Umbilical cord (tissue), 2 donors: Measurements from ENCODE around the gene PRKACB. TPM values are rescaled to one million over a fixed set of nuclear protein-coding genes. Genes with fewer than 3 reads are reported as not detected.
"Not testable (repeated sequence)": the region's sequence is repeated elsewhere in the genome, so short reads cannot be mapped to it uniquely, and the experiment has no call there.

Experiments used
- DNase-seq: peaks from one replicate; pipeline ENCODE4 v3.0.0-alpha.2; 2015; ENCODE audit warnings: low spot score
- total RNA-seq: library from RNA; depleted of rRNA; stranded (reverse); fragments of >200 nt; gene quantifications from one replicate; pipeline ENCODE4 v1.2.3, GENCODE V29; 2014; ENCODE audit warnings: low replicate concordance; ENCODE audit not compliant: insufficient read depth

PRKACB gene
- total RNA-seq, 1 donor from 2014 or later: 38.8 TPM

DNA sequence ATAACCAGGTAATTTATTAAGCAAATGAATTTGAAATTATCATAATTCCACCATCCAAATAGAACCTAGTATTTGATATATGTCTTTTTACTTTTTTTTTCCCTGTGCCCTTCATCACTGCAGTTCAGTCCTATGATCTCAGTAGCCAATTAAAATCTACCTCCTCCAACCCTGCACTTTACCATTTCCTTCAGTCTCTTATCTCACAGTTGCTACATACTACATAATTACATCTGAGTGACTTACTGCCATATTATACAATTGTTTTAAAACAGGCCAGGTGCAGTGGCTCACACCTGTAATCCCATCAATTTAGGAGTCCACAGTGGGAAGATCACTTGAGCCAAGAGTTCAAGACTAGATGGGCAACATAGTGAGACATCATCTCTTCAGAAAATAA, 73.2 kb downstream of the PRKACB start:
- DNase-seq: no peak

DNA sequence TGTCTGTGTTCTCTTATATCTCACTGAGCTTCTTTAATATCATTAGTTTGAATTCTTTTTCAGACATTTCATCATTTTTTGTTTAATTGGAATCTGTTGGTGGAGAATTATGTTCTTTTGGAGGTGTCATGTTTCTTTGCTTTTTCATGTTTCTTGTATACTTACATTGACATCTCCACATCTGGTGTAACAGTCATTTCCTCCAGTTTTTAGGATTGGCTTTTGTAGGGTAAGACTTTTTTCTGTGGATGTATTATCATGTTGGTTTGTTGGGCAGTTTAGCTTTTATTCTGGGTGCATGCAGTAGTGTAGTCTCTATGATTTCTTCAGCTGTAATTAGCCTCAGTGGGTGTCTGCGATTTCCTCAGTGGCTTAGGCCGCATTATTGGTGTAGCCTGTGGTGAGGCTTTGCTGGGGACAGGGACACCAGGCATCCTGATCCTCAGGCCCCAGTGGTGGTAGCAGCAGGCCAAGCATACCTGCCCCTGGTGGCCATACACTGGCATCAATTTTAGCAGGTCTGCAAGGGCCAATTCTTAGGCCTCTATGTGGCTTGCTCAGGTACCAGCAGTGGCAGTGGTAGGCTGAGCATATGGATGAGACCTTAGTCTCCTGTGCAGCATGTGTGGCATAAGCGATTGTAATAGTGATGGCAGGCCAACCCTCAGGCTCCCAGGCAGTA, 79.8 kb downstream of the PRKACB start:
- DNase-seq: no peak

- DNase-seq: no peak
These were observed 80.8 kb downstream of the PRKACB start for GRCh38 chr1:84224905-84225304.

DNA sequence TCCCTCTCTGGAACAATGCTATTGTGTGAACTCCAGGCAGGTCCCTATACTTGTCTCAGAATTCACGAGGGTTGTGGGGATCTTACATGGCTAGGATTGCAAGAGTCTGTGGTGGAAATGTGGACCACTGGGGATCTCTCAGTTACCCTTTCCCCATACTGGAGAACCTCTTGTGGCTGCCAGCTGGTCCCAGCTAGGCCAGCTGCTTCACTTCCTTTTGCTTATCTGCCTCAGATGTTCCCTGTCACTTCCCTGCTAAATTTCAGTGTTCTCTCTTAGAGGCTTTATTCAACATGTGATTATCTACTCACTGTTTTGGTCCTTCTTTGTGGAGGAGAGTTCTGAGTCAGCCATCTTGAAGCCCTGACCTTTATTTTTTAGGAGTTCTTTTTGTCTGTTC, 81.6 kb downstream of the PRKACB start:
- DNase-seq: no peak

DNA sequence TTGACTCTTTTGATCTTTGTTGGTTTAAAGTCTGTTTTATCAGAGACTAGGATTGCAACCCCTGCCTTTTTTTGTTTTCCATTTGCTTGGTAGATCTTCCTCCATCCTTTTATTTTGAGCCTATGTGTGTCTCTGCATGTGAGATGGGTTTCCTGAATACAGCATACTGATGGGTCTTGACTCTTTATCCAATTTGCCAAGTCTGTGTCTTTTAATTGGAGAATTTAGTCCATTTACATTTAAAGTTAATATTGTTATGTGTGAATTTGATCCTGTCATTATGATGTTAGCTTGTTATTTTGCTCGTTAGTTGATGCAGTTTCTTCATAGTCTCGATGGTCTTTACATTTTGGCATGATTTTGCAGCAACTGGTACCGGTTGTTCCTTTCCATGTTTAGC, 88.6 kb downstream of the PRKACB start:
- DNase-seq: not testable (repeated sequence)

GRCh38 chr1:84236256-84236655, 92.2 kb downstream of the PRKACB start:
- no peak for DNase-seq

DNA sequence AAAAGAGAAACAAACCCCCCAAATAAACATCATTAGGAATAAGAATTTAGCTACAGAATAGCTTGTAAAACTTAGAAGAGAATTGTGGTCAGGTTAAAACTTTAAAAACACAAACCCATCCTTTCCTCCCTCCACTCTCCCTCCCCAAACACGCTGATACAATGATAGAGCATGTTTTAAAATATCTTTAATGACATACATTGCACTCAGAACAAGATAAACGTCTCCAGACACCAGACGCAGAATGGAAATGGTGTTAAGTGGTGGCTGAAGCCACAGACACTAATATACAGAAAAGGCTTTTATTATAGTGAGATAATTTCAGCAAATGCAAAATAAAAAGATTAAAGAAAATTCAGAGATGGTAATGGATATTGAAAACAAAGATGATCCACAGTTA, 98.6 kb downstream of the PRKACB start:
- no peak for DNase-seq

- peak; percentile 18 for DNase-seq
These were observed 101.5 kb downstream of the PRKACB start for GRCh38 chr1:84245563-84245962.

DNA sequence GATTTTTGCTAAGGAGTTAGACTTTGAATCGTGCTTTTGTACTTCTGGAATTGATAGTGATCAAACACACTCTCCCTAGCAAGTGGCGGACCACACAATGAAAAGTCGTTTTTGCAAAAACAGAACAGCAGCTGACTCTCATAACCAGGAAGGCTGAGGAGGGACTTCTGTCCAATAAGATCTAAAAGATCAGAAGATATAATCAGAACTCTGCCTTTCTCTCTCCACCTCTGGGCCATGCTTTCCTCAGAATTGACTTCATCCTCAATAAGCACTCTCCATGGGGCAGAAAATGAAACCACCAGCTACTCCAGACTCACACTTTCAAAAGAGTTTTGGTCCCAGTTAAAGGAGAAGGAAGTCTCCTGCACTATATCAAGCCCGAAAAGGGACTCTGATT, 102.1 kb downstream of the PRKACB start:
- DNase-seq: no peak

GRCh38 chr1:84247425-84248220, 103.6 kb downstream of the PRKACB start:
- no peak for DNase-seq

DNA sequence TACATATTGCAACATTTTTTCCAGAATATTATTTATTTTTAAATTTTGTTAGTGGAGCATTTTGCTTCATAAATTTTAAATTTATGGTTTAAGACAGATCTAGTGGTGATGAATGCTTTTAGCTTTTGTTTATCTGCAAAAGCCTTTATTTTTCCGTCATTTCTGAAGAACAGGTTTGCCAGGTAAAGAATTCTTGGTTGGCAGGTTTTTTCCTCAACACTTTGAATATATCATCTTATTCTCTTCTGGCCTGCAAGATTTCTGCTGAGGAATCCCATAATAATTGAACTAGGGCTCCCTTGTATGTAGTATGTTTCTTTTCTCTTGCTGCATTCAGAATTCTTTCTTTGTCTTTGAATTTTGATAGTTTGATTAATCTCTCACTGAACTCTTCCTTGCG, 106.6 kb downstream of the PRKACB start:
- no peak for DNase-seq

DNA sequence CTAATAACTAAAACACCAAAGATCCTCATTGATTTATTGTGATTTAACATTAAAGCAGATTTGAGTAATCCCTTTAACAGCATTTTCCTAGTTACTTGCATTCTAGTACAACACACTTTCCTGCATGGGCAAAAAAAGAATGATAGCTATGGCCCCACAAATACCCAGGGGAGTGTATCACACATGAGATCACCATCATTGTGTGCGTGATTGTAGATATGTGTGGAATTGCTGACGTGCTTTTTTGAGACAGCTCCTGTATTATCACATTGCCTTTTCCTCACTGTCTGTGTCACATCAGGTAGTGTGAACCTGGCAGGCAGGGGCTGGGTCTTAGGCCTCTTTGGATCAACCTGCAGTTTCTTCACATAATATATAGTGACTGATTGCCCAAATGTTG, 109.0 kb downstream of the PRKACB start:
- DNase-seq: no peak

GRCh38 chr1:84253891-84254290, 109.8 kb downstream of the PRKACB start:
- peak; percentile 5 for DNase-seq

GRCh38 chr1:84254703-84255238, 110.7 kb downstream of the PRKACB start:
- no peak for DNase-seq

DNA sequence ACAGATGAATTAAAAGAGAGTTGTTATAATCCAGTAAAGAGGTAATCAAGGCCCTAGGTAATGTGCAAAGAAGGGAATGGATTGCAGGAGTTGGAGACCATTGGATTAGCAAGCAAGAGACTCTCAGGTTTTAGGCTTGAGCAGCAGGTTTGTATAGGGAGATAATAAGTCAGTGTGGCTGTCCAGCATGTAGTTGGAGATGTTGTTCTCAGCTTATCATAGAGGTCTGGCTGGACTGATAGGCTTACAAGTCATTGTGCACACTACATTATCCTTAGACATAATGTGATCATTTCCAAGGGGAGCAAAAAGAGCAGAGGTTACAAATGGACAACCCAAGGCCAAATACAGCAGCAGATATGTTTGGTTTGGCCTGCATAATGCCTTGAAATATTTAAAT, 111.5 kb downstream of the PRKACB start:
- no peak for DNase-seq

DNA sequence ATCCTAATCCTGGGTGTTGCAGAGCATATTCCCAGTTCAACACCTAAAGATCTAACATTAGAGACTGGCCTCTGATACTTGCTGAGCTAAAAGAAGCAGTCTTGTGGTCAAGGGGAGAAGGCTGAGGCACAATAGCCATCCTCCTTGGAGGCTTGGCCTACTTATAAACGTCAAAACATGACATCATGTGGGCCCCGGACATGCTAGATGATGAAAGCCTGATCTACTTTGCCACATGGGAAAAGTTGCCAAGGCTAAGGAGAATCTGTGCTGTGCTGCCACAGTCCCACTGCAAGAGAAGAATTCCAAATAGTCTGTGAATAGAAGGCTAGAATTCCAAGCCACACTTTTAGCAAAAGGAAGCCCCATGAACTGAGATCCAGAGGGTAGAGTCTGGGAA, 113.5 kb downstream of the PRKACB start:
- no peak for DNase-seq

DNA sequence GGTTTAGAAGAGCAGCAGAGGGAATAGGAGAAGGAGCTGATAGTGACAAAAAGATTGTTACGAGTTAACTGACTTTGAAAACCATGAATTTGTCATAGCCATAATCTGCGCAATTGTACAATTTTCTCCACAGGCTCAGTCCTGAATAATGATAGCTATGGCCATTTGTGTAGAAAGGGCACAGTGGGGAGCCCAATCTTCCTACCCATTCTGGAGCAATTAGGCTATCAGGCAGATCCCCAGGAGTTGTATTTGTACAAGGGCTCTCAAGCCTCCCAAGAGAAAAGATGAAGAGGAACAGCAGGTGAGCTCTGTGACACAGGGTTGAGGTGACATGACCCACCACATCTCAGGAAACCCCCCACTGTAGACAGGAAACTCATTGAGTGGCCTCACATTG, 115.3 kb downstream of the PRKACB start:
- no peak for DNase-seq

GRCh38 chr1:84259989-84260388, 115.9 kb downstream of the PRKACB start:
- DNase-seq: no peak

GRCh38 chr1:84260852-84261518, 116.9 kb downstream of the PRKACB start:
- DNase-seq: no peak

DNA sequence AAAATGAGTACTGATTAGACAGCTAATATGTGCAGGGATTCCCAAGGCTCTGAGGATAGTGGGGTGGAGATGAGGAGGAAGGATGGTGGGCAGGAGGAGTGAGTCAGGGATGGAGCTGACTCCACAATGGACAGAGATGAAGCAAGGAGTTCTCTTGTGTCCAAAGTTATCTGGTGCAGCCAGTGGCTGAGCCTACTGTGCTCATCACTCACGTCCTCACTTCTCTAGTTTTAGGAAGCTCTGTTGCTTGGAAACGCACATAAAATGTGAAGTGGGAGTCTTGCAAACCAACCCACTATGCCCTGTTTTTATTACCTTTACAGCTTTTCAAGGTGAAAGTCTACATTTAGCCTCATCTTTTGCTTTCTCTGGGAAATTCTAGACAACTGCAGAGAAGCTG, 120.9 kb downstream of the PRKACB start:
- DNase-seq: no peak

- no peak for DNase-seq
These were observed 121.8 kb downstream of the PRKACB start for GRCh38 chr1:84265867-84266266.

DNA sequence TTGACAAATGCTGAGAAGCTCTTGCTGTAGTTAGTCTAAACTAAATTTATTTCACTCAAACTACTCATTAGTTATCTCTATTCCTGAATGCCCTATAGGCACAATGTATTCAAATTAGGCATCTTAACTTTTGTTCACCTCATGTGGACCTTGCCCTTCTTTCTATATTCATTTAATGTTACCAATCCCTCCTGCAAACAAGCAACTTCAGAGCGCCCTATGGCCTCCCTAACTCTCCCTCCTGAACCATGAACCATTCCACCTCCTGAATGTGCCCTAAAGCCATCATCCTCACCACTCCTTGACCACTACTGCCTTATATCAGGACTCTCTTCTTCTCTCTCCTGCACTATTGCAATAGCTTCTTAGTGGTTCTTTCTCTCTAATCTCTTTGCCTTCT, 122.7 kb downstream of the PRKACB start:
- DNase-seq: no peak

DNA sequence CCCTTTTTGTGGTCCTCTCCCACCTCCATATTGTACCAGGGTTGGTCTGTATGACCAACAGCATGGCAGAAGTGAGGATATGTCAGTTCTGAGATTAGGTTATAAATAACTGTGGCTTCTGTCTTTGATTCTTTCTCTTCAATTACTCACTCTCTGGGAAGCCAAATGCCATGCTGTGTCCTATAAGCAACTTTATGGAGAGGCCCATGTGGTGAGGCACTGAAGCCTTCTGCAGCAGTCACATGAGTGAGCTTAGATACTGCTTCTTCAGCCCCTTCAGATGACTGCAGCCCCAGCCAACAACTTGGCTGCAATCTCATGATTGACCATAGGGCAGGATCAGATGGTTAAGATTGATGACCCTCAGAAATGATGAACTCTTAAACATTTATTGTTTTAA, 123.4 kb downstream of the PRKACB start:
- DNase-seq: no peak
